Measurements from ENCODE around the gene LSM3. TPM values are rescaled to one million over a fixed set of nuclear protein-coding genes. Genes with fewer than 3 reads are reported as not detected.
A peak's percentile ranks its signal among the peaks of the same experiment; 100 is the strongest.

Gene LSM3
- total RNA-seq, 1 donor from 2014 or later: 12.4 TPM

GRCh38 chr3:14170531-14171159, 8.0 kb upstream of the LSM3 start:
- H3K27ac Mint-ChIP-seq: no peak overlapping the region
- no peak for DNase-seq (ENCODE audit: extremely low spot score, unreplicated experiment)
- no peaks in the 10 kb centered on the region for H3K27me3 Mint-ChIP-seq
- peaks cover 50% of the 10 kb centered on the region for H3K36me3 Mint-ChIP-seq
- H3K4me3 Mint-ChIP-seq: peak overlapping the region; percentile 3
- TF ChIP-seq CTCF (conservative IDR thresholded peaks at IDR 0.05): no peak
- H3K4me1 Mint-ChIP-seq (ENCODE audit: unreplicated experiment): peaks cover 19% of the 10 kb centered on the region
- no peaks in the 10 kb centered on the region for H3K9me3 Mint-ChIP-seq

- Mint-ChIP-seq H3K27ac (no peak overlapping the region), H3K4me3 (no peak overlapping the region), H3K27me3 (no peaks in the 10 kb centered on the region), H3K4me1 (ENCODE audit: unreplicated experiment) (peaks cover 30% of the 10 kb centered on the region), H3K36me3 (peaks cover 33% of the 10 kb centered on the region), H3K9me3 (no peaks in the 10 kb centered on the region)
- DNase-seq (ENCODE audit: extremely low spot score, unreplicated experiment): no peak
- TF ChIP-seq CTCF (conservative IDR thresholded peaks at IDR 0.05): no peak
Measured at GRCh38 chr3:14172496-14172895, 6.1 kb upstream of the LSM3 start.

DNA sequence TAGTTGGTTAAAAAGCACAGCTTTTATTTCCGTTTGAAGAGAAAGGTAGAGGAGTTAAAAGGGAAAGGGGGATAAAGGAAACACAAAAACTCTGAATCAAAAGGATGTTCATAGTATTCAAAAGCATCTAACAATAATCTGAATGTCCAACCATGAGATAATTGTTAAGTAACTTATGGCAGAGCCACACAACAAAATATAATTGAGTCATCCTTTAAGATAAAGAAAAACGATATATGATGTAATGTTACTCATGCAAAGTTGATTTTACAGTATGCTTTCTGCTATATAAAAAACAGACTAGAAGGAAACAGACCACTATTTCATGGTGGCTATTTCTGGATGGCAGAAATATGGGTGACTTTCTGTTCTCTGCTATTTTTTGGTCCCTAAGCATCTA, 4.1 kb upstream of the LSM3 start:
- no peak overlapping the region for H3K4me3 Mint-ChIP-seq
- peaks cover 42% of the 10 kb centered on the region for H3K4me1 Mint-ChIP-seq (ENCODE audit: unreplicated experiment)
- H3K36me3 Mint-ChIP-seq: peaks cover 32% of the 10 kb centered on the region
- no peak for DNase-seq (ENCODE audit: extremely low spot score, unreplicated experiment)
- no peaks in the 10 kb centered on the region for H3K9me3 Mint-ChIP-seq
- H3K27me3 Mint-ChIP-seq: no peaks in the 10 kb centered on the region
- H3K27ac Mint-ChIP-seq: no peak overlapping the region
- no peak for TF ChIP-seq CTCF (conservative IDR thresholded peaks at IDR 0.05)

GRCh38 chr3:14175383-14176037, 3.1 kb upstream of the LSM3 start:
- no peak overlapping the region for H3K27ac Mint-ChIP-seq
- peak overlapping the region; percentile 58 for H3K4me3 Mint-ChIP-seq
- TF ChIP-seq CTCF (conservative IDR thresholded peaks at IDR 0.05): no peak

GRCh38 chr3:14177580-14178246, 904 bp upstream of the LSM3 start:
- DNase-seq (ENCODE audit: extremely low spot score, unreplicated experiment): no peak
- H3K4me3 Mint-ChIP-seq: peak overlapping the region; percentile 94
- H3K36me3 Mint-ChIP-seq: peaks cover 25% of the 10 kb centered on the region
- H3K27me3 Mint-ChIP-seq: no peaks in the 10 kb centered on the region
- H3K4me1 Mint-ChIP-seq (ENCODE audit: unreplicated experiment): peaks cover 36% of the 10 kb centered on the region
- peak overlapping the region; percentile 99 for H3K27ac Mint-ChIP-seq
- no peak for TF ChIP-seq CTCF (conservative IDR thresholded peaks at IDR 0.05)
- H3K9me3 Mint-ChIP-seq: no peaks in the 10 kb centered on the region

More at GRCh38 chr3:14175383-14176037, 3.1 kb upstream of the LSM3 start:
- Mint-ChIP-seq H3K36me3 (peaks cover 28% of the 10 kb centered on the region), H3K27me3 (no peaks in the 10 kb centered on the region), H3K4me1 (ENCODE audit: unreplicated experiment) (peaks cover 43% of the 10 kb centered on the region), H3K9me3 (no peaks in the 10 kb centered on the region)
- no peak for DNase-seq (ENCODE audit: extremely low spot score, unreplicated experiment)
